Keratinocyte (primary cell): ENCODE results near the gene HOXC6. TPM values are rescaled to one million over a fixed set of nuclear protein-coding genes. Genes with fewer than 3 reads are reported as not detected.

Experiments
- DNase-seq: peaks from one replicate; pipeline ENCODE4 v3.0.0-alpha.2; 2011; ENCODE audit warnings: low read depth, missing footprints, low spot score
- FAIRE-seq: peaks from 2 replicates; lab custom pipeline; 2011; peaks lifted over from hg19 to GRCh38; lab: Jason Lieb, UNC
- H2AFZ ChIP-seq: 2 replicates; pipeline ENCODE4 v1.6.0; 2012; ENCODE audit warnings: low read length, control low read depth, inconsistent platforms; ENCODE audit not compliant: control insufficient read depth
- H3K27ac ChIP-seq: 2 replicates; pipeline ENCODE4 v1.5.1; 2011; ENCODE audit warnings: low read length; ENCODE audit not compliant: control insufficient read depth, insufficient read depth
- H3K27me3 ChIP-seq: 3 replicates; pipeline ENCODE4 v1.6.0; 2011; ENCODE audit warnings: low read length; ENCODE audit not compliant: control insufficient read depth, insufficient read depth; ENCODE audit errors: extremely low read depth
- H3K36me3 ChIP-seq, 2 experiments: 2 replicates in 1 of 2; 3 replicates in 1 of 2; pipeline ENCODE4 v1.5.1; 2011; ENCODE audit warnings: low read length in 2 of 2, mild to moderate bottlenecking in 1 of 2; ENCODE audit not compliant: control insufficient read depth in 2 of 2, insufficient read depth in 2 of 2; ENCODE audit errors: extremely low read depth in 1 of 2
- H3K4me1 ChIP-seq: 3 replicates; pipeline ENCODE4 v1.5.1; 2011; ENCODE audit warnings: low read length; ENCODE audit not compliant: control insufficient read depth, insufficient read depth; ENCODE audit errors: extremely low read depth
- H3K4me2 ChIP-seq: 3 replicates; pipeline ENCODE4 v1.6.0; 2011; ENCODE audit warnings: low read depth, low read length; ENCODE audit not compliant: control insufficient read depth, insufficient read depth; ENCODE audit errors: extremely low read depth
- H3K4me3 ChIP-seq, 3 experiments: fragments of 200-600 bp in 1 of 3; sonication (generic) in 1 of 3; 2 replicates in 2 of 3; 3 replicates in 1 of 3; pipeline ENCODE4 v1.5.1; 2011 to 2016; ENCODE audit warnings: low read length in 3 of 3, mild to moderate bottlenecking in 3 of 3, control low read depth in 2 of 3, inconsistent platforms in 1 of 3, low read depth in 1 of 3, mixed read lengths in 1 of 3, mixed run types in 1 of 3, moderate library complexity in 1 of 3; ENCODE audit not compliant: control insufficient read depth in 2 of 3, insufficient read depth in 2 of 3; ENCODE audit errors: extremely low read depth in 1 of 3
- H3K79me2 ChIP-seq: 2 replicates; pipeline ENCODE4 v1.6.0; 2012; ENCODE audit warnings: low read length; ENCODE audit not compliant: control insufficient read depth, insufficient read depth
- H3K9ac ChIP-seq: 3 replicates; pipeline ENCODE4 v1.6.0; 2011; ENCODE audit warnings: low read length; ENCODE audit not compliant: control insufficient read depth, insufficient read depth; ENCODE audit errors: extremely low read depth
- H3K9me1 ChIP-seq: 3 replicates; pipeline ENCODE4 v1.6.0; 2011; ENCODE audit warnings: low read length; ENCODE audit not compliant: control insufficient read depth, insufficient read depth; ENCODE audit errors: extremely low read depth
- H3K9me3 ChIP-seq: 2 replicates; pipeline ENCODE4 v1.5.1; 2012; ENCODE audit warnings: low read depth, low read length; ENCODE audit not compliant: control insufficient read depth
- H4K20me1 ChIP-seq: 3 replicates; pipeline ENCODE4 v1.6.0; 2011; ENCODE audit warnings: low read length; ENCODE audit not compliant: control insufficient read depth, insufficient read depth; ENCODE audit errors: extremely low read depth
- EZH2 ChIP-seq: IDR thresholded peaks from one replicate; pipeline ENCODE4 v1.6.1; 2012; ENCODE audit warnings: inconsistent platforms, mild to moderate bottlenecking, low read length, moderate library complexity
- dilution Hi-C: fragments of 300-500 bp; cut with MboI; formaldehyde crosslinking; loops from one replicate; pipeline ENCODE4 v1.7.0; 2020; ENCODE audit warnings: low sequenced_read_pairs; ENCODE audit not compliant: extremely low pct_ligation_motif_present
- polyA plus RNA-seq, 5 experiments: library from polyadenylated mRNA; depleted of rRNA in 3 of 5; stranded (reverse) in 3 of 5; stranded (forward) in 1 of 5; unstranded in 1 of 5; fragments of >200 nt; gene quantifications; 1 replicate in 1 of 5; 2 replicates in 3 of 5; 3 replicates in 1 of 5; pipeline versions ENCODE4 v1.2.1 to v1.2.3, GENCODE V29; 2011 to 2012; ENCODE audit warnings: missing spikeins in 2 of 5, low read depth in 1 of 5, low replicate concordance in 1 of 5
- TF ChIP-seq, protein P1 (sequence below), 3 experiments: IDR thresholded peaks in 1 of 3; conservative IDR thresholded peaks in 1 of 3; optimal IDR thresholded peaks in 1 of 3; 2 replicates in 2 of 3; 3 replicates in 1 of 3; pipeline versions ENCODE3 to v1.5.1; 2011; ENCODE audit warnings: low read length in 3 of 3, mild to moderate bottlenecking in 3 of 3, moderate library complexity in 2 of 3, control low read depth in 1 of 3, inconsistent platforms in 1 of 3; ENCODE audit not compliant: insufficient read depth in 2 of 3; ENCODE audit errors: extremely low read depth in 1 of 3

The HOXC6 gene
- polyA plus RNA-seq, 1 donor (not counting 4 experiments of a cell fraction or from before 2014, with no cell fraction given), result 4.7 TPM

DNA sequence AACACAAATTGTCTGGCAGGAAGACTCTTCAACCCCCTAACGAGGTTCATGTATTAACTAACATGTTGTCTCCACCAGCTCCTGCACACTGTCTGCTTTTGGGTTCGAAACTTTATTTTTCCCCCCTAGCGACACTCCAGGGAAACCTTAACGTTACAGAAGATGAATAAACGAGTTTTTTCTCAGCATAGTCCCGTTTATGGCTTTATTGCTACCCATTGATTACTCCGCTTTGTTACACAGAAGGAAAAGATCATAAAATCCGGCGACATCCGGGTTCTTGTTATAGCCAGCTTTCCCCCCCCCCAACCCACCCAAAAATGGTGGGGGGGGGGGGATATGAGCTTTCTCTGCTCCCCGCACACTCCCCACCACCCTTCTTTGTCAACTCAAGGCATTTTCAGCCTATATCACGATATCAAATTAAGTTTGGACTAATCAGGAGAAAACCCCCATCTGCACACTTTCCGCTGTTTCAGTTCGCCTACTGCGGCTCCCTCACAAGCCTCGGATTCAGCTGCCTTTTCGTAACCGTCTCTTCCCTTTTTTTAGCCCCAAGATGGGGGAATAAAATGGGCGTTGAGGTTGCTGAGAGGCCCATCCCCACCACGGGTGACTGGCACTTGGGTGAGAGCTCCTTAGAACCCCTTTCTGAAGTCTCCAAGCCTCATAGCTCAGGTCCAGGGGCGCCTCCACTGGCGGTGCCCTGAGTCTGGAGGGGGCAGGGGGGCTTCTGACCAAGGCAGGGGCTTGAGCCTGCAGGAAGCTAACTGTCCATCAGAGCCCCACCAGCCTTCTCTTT lies 1.4 kb upstream of the HOXC6 start:
- Histone ChIP-seq H3K27ac (peak overlapping the region; percentile 65), H3K9me1 (no peaks in the 10 kb centered on the region), H2AFZ (no peak overlapping the region), H3K4me3 (no peak overlapping the region), H3K9ac (peak overlapping the region; percentile 39), H3K4me1 (peaks cover 55% of the 10 kb centered on the region), H3K4me2 (peak overlapping the region; percentile 98), H3K79me2 (peaks cover 71% of the 10 kb centered on the region), H3K9me3 (no peaks in the 10 kb centered on the region), H4K20me1 (no peaks in the 10 kb centered on the region), H3K36me3 (peaks cover 0 to 1% of the 10 kb centered on the region in 2 experiments), H3K27me3 (no peaks in the 10 kb centered on the region)
- TF ChIP-seq EZH2, result no peak
- TF ChIP-seq, protein P1, sequence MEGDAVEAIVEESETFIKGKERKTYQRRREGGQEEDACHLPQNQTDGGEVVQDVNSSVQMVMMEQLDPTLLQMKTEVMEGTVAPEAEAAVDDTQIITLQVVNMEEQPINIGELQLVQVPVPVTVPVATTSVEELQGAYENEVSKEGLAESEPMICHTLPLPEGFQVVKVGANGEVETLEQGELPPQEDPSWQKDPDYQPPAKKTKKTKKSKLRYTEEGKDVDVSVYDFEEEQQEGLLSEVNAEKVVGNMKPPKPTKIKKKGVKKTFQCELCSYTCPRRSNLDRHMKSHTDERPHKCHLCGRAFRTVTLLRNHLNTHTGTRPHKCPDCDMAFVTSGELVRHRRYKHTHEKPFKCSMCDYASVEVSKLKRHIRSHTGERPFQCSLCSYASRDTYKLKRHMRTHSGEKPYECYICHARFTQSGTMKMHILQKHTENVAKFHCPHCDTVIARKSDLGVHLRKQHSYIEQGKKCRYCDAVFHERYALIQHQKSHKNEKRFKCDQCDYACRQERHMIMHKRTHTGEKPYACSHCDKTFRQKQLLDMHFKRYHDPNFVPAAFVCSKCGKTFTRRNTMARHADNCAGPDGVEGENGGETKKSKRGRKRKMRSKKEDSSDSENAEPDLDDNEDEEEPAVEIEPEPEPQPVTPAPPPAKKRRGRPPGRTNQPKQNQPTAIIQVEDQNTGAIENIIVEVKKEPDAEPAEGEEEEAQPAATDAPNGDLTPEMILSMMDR (optimal IDR thresholded peaks at IDR 0.05 in 1 of 3, IDR thresholded peaks at IDR 0.05 in 1 of 3, conservative IDR thresholded peaks at IDR 0.05 in 1 of 3; ENCODE audit: extremely low read depth in 1 of 3, insufficient read depth in 2 of 3, low read length in 3 of 3), result no peak
- DNase-seq (no peak), FAIRE-seq (no peak)
- dilution Hi-C loops, result no loop called here

DNA sequence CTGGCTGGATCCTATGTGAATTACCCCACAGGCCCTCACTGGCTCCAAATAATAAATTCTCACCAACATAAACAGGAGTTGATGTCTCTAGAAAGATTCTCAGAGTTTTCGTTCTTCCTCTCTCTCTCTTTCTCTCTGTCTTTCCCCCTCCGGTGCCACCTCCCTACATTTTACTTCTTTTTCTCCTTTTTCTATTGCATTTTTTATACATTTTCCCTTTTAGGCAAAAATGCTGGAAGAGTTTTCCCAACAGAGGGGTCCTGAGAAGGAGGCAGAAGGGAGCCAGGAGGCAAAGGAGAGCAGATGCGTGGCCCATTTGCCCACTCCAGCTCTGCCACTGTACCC lies 826 bp upstream of the HOXC6 start:
- dilution Hi-C loops, result no loop called here
- Histone ChIP-seq H3K79me2 (peaks cover 66% of the 10 kb centered on the region), H4K20me1 (no peaks in the 10 kb centered on the region), H2AFZ (no peak overlapping the region), H3K4me1 (peaks cover 49% of the 10 kb centered on the region), H3K36me3 (peaks cover 0 to 1% of the 10 kb centered on the region in 2 experiments), H3K27ac (peak overlapping the region; percentile 72), H3K4me3 (no peak overlapping the region), H3K9me3 (no peaks in the 10 kb centered on the region), H3K9me1 (no peaks in the 10 kb centered on the region), H3K27me3 (no peaks in the 10 kb centered on the region), H3K9ac (peak overlapping the region; percentile 69), H3K4me2 (peak overlapping the region; percentile 98)
- DNase-seq (no peak), FAIRE-seq (no peak)
- TF ChIP-seq EZH2, result no peak
- TF ChIP-seq, protein P1 (optimal IDR thresholded peaks at IDR 0.05 in 1 of 3, IDR thresholded peaks at IDR 0.05 in 1 of 3, conservative IDR thresholded peaks at IDR 0.05 in 1 of 3; ENCODE audit: extremely low read depth in 1 of 3, insufficient read depth in 2 of 3, low read length in 3 of 3), result no peak
